Measurements from ENCODE around the gene AAK1.

DNA sequence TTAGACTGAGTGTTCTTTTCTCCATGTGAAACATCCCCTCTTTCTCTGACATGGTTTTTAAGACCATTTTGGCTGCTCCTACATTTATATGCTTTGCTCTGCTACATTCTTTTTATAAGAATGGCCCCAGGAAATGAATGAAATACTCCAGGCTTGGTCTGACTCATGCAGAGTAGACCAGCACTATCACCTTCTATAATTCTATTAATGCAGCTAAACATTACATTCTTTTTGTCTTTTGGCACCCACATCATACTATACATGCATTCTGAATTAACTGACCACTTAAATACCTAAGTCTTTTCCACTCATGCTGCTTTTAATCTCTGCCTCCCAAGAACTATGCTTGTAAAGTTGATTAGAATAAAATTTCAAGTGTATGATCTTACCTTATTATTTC lies 94.1 kb downstream of the AAK1 start:
- TF ChIP-seq MEF2A (IDR thresholded peaks at IDR 0.05; ENCODE audit: insufficient read depth, low read depth, low read length) (no peak), NFXL1 (IDR thresholded peaks at IDR 0.05; ENCODE audit: borderline replicate concordance) (no peak), ETV6 (conservative IDR thresholded peaks at IDR 0.05 in 1 of 2, IDR thresholded peaks at IDR 0.05 in 1 of 2; ENCODE audit: borderline replicate concordance in 1 of 2, low read depth in 1 of 2) (no peak), NFYA (IDR thresholded peaks at IDR 0.05; ENCODE audit: borderline replicate concordance, low read depth, low read length) (no peak), JUND (IDR thresholded peaks at IDR 0.05; ENCODE audit: low read depth, low read length) (no peak), BHLHE40 (IDR thresholded peaks at IDR 0.05; ENCODE audit: borderline replicate concordance in 1 of 2, low read depth in 2 of 2, low read length in 1 of 2) (no peak)
- TF ChIP-seq, protein P1, sequence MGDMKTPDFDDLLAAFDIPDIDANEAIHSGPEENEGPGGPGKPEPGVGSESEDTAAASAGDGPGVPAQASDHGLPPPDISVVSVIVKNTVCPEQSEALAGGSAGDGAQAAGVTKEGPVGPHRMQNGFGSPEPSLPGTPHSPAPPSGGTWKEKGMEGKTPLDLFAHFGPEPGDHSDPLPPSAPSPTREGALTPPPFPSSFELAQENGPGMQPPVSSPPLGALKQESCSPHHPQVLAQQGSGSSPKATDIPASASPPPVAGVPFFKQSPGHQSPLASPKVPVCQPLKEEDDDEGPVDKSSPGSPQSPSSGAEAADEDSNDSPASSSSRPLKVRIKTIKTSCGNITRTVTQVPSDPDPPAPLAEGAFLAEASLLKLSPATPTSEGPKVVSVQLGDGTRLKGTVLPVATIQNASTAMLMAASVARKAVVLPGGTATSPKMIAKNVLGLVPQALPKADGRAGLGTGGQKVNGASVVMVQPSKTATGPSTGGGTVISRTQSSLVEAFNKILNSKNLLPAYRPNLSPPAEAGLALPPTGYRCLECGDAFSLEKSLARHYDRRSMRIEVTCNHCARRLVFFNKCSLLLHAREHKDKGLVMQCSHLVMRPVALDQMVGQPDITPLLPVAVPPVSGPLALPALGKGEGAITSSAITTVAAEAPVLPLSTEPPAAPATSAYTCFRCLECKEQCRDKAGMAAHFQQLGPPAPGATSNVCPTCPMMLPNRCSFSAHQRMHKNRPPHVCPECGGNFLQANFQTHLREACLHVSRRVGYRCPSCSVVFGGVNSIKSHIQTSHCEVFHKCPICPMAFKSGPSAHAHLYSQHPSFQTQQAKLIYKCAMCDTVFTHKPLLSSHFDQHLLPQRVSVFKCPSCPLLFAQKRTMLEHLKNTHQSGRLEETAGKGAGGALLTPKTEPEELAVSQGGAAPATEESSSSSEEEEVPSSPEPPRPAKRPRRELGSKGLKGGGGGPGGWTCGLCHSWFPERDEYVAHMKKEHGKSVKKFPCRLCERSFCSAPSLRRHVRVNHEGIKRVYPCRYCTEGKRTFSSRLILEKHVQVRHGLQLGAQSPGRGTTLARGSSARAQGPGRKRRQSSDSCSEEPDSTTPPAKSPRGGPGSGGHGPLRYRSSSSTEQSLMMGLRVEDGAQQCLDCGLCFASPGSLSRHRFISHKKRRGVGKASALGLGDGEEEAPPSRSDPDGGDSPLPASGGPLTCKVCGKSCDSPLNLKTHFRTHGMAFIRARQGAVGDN (IDR thresholded peaks at IDR 0.05): no peak
- TF ChIP-seq, protein P2, sequence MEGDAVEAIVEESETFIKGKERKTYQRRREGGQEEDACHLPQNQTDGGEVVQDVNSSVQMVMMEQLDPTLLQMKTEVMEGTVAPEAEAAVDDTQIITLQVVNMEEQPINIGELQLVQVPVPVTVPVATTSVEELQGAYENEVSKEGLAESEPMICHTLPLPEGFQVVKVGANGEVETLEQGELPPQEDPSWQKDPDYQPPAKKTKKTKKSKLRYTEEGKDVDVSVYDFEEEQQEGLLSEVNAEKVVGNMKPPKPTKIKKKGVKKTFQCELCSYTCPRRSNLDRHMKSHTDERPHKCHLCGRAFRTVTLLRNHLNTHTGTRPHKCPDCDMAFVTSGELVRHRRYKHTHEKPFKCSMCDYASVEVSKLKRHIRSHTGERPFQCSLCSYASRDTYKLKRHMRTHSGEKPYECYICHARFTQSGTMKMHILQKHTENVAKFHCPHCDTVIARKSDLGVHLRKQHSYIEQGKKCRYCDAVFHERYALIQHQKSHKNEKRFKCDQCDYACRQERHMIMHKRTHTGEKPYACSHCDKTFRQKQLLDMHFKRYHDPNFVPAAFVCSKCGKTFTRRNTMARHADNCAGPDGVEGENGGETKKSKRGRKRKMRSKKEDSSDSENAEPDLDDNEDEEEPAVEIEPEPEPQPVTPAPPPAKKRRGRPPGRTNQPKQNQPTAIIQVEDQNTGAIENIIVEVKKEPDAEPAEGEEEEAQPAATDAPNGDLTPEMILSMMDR (IDR thresholded peaks at IDR 0.05 in 2 of 3, conservative IDR thresholded peaks at IDR 0.05 in 1 of 3; ENCODE audit: control insufficient read depth in 2 of 3, extremely low read depth in 1 of 3, insufficient read depth in 1 of 3, low read depth in 3 of 3, low read length in 3 of 3): no peak
- TF ChIP-seq, protein P3, sequence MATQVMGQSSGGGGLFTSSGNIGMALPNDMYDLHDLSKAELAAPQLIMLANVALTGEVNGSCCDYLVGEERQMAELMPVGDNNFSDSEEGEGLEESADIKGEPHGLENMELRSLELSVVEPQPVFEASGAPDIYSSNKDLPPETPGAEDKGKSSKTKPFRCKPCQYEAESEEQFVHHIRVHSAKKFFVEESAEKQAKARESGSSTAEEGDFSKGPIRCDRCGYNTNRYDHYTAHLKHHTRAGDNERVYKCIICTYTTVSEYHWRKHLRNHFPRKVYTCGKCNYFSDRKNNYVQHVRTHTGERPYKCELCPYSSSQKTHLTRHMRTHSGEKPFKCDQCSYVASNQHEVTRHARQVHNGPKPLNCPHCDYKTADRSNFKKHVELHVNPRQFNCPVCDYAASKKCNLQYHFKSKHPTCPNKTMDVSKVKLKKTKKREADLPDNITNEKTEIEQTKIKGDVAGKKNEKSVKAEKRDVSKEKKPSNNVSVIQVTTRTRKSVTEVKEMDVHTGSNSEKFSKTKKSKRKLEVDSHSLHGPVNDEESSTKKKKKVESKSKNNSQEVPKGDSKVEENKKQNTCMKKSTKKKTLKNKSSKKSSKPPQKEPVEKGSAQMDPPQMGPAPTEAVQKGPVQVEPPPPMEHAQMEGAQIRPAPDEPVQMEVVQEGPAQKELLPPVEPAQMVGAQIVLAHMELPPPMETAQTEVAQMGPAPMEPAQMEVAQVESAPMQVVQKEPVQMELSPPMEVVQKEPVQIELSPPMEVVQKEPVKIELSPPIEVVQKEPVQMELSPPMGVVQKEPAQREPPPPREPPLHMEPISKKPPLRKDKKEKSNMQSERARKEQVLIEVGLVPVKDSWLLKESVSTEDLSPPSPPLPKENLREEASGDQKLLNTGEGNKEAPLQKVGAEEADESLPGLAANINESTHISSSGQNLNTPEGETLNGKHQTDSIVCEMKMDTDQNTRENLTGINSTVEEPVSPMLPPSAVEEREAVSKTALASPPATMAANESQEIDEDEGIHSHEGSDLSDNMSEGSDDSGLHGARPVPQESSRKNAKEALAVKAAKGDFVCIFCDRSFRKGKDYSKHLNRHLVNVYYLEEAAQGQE (IDR thresholded peaks at IDR 0.05; ENCODE audit: low read depth, low read length): no peak

Measured in GM12878 (cell line).